ENCODE results near the gene TXNL4B. TPM values are rescaled to one million over a fixed set of nuclear protein-coding genes. Genes with fewer than 3 reads are reported as not detected.
"Not testable (repeated sequence)": the region's sequence is repeated elsewhere in the genome, so short reads cannot be mapped to it uniquely, and the experiment has no call there.

Gene TXNL4B
- polyA plus RNA-seq, 1 donor, result 24.0 TPM

GRCh38 chr16:72112906-72113615, 19.6 kb upstream of the TXNL4B start:
- DNase-seq, result no peak

GRCh38 chr16:72112452-72112792, 19.0 kb upstream of the TXNL4B start:
- DNase-seq, result no peak

GRCh38 chr16:72111657-72112451, 18.4 kb upstream of the TXNL4B start:
- no peak for DNase-seq

GRCh38 chr16:72110662-72111615, 17.5 kb upstream of the TXNL4B start:
- DNase-seq, result no peak

GRCh38 chr16:72109966-72110530, 16.6 kb upstream of the TXNL4B start:
- DNase-seq, result no peak

- DNase-seq, result no peak
Measured at GRCh38 chr16:72109300-72109699, 15.9 kb upstream of the TXNL4B start.

- no peak for DNase-seq
Measured at GRCh38 chr16:72108353-72109102, 15.1 kb upstream of the TXNL4B start.

- no peak for DNase-seq
Measured at GRCh38 chr16:72107371-72107770, 14.0 kb upstream of the TXNL4B start.

- DNase-seq, result no peak
Measured at GRCh38 chr16:72105978-72106377, 12.6 kb upstream of the TXNL4B start.

GRCh38 chr16:72104905-72105304, 11.5 kb upstream of the TXNL4B start:
- no peak for DNase-seq

GRCh38 chr16:72101195-72101594, 7.8 kb upstream of the TXNL4B start:
- no peak for DNase-seq

- DNase-seq, result peak; percentile 28
Measured at GRCh38 chr16:72099377-72099818, 6.0 kb upstream of the TXNL4B start.

- DNase-seq, result no peak
Measured at GRCh38 chr16:72098936-72099335, 5.5 kb upstream of the TXNL4B start.

GRCh38 chr16:72094266-72094610, 818 bp upstream of the TXNL4B start:
- peak; percentile 2 for DNase-seq

GRCh38 chr16:72092832-72093447, 480 bp downstream of the TXNL4B start:
- peak; percentile 15 for DNase-seq

- DNase-seq, result no peak
Measured at GRCh38 chr16:72091217-72091616, 2.2 kb downstream of the TXNL4B start.

GRCh38 chr16:72085002-72085401, 8.4 kb downstream of the TXNL4B start:
- no peak for DNase-seq

- no peak for DNase-seq
Measured at GRCh38 chr16:72084445-72084844, 9.0 kb downstream of the TXNL4B start.

GRCh38 chr16:72083778-72084404, 9.5 kb downstream of the TXNL4B start:
- no peak for DNase-seq

- not testable (repeated sequence) for DNase-seq
Measured at GRCh38 chr16:72076991-72077706, 16.3 kb downstream of the TXNL4B start.
